ENCODE measurements around the gene FAM3B. TPM values are rescaled to one million over a fixed set of nuclear protein-coding genes. Genes with fewer than 3 reads are reported as not detected.
"Not testable (repeated sequence)": the region's sequence is repeated elsewhere in the genome, so short reads cannot be mapped to it uniquely, and the experiment has no call there.

The FAM3B gene
- total and polyA plus RNA-seq, 9 donors = 0.16 to 0.80 (median 0.30) TPM; not detected in 1

GRCh38 chr21:41349126-41349525 is 32.5 kb downstream of the FAM3B start:
- Histone ChIP-seq H3K27me3 (ENCODE audit: control insufficient read depth, insufficient read depth, low read length) (no peaks in the 10 kb centered on the region), H3K9me3 (replicated peaks; ENCODE audit: control insufficient read depth, low read depth, low read length) (no peaks in the 10 kb centered on the region)
- WGBS (ENCODE audit: insufficient coverage) = no CpG with 5 or more reads among the region's 7 CpGs

GRCh38 chr21:41349619-41350390 is 33.2 kb downstream of the FAM3B start:
- Histone ChIP-seq H3K4me1 (ENCODE audit: control insufficient read depth, insufficient read depth, low read length) (no peaks in the 10 kb centered on the region), H3K4me3 (ENCODE audit: low read length) (no peak overlapping the region), H3K27me3 (ENCODE audit: control insufficient read depth, insufficient read depth, low read length) (no peaks in the 10 kb centered on the region), H3K9me3 (replicated peaks; ENCODE audit: control insufficient read depth, low read depth, low read length) (no peaks in the 10 kb centered on the region), H3K36me3 (ENCODE audit: control insufficient read depth, insufficient read depth, low read length) (no peaks in the 10 kb centered on the region), H3K27ac (ENCODE audit: low read length) (no peak overlapping the region)
- peak; percentile 39 for DNase-seq
- 74% methylated on average over 13 of the region's 19 CpGs for WGBS (ENCODE audit: insufficient coverage)

More at GRCh38 chr21:41349126-41349525, 32.5 kb downstream of the FAM3B start:
- Histone ChIP-seq H3K4me1 (ENCODE audit: control insufficient read depth, insufficient read depth, low read length) (no peaks in the 10 kb centered on the region), H3K36me3 (ENCODE audit: control insufficient read depth, insufficient read depth, low read length) (no peaks in the 10 kb centered on the region), H3K27ac (ENCODE audit: low read length) (no peak overlapping the region), H3K4me3 (ENCODE audit: low read length) (no peak overlapping the region)
- no peak for DNase-seq

GRCh38 chr21:41350436-41351155 is 34.0 kb downstream of the FAM3B start:
- WGBS (ENCODE audit: insufficient coverage) = 85% methylated on average over 10 of the region's 16 CpGs
- no peak for DNase-seq
- no peaks in the 10 kb centered on the region for H3K9me3 ChIP-seq (replicated peaks; ENCODE audit: control insufficient read depth, low read depth, low read length)
- H3K27ac ChIP-seq (ENCODE audit: low read length) = no peak overlapping the region
- H3K27me3 ChIP-seq (ENCODE audit: control insufficient read depth, insufficient read depth, low read length) = no peaks in the 10 kb centered on the region
- H3K4me1 ChIP-seq (ENCODE audit: control insufficient read depth, insufficient read depth, low read length) = no peaks in the 10 kb centered on the region
- no peak overlapping the region for H3K4me3 ChIP-seq (ENCODE audit: low read length)
- no peaks in the 10 kb centered on the region for H3K36me3 ChIP-seq (ENCODE audit: control insufficient read depth, insufficient read depth, low read length)

GRCh38 chr21:41357546-41357945 is 40.9 kb downstream of the FAM3B start:
- no peak overlapping the region for H3K27ac ChIP-seq (ENCODE audit: low read length)
- no peaks in the 10 kb centered on the region for H3K27me3 ChIP-seq (ENCODE audit: control insufficient read depth, insufficient read depth, low read length)
- H3K4me1 ChIP-seq (ENCODE audit: control insufficient read depth, insufficient read depth, low read length) = peaks cover 20% of the 10 kb centered on the region
- H3K9me3 ChIP-seq (replicated peaks; ENCODE audit: control insufficient read depth, low read depth, low read length) = no peaks in the 10 kb centered on the region
- H3K4me3 ChIP-seq (ENCODE audit: low read length) = no peak overlapping the region
- DNase-seq = no peak
- WGBS (ENCODE audit: insufficient coverage) = no CpG with 5 or more reads among the region's 8 CpGs
- no peaks in the 10 kb centered on the region for H3K36me3 ChIP-seq (ENCODE audit: control insufficient read depth, insufficient read depth, low read length)

- Histone ChIP-seq H3K9me3 (replicated peaks; ENCODE audit: control insufficient read depth, low read depth, low read length) (no peaks in the 10 kb centered on the region), H3K4me1 (ENCODE audit: control insufficient read depth, insufficient read depth, low read length) (peaks cover 27% of the 10 kb centered on the region), H3K4me3 (ENCODE audit: low read length) (no peak overlapping the region), H3K36me3 (ENCODE audit: control insufficient read depth, insufficient read depth, low read length) (no peaks in the 10 kb centered on the region), H3K27ac (ENCODE audit: low read length) (no peak overlapping the region), H3K27me3 (ENCODE audit: control insufficient read depth, insufficient read depth, low read length) (no peaks in the 10 kb centered on the region)
- WGBS (ENCODE audit: insufficient coverage) = 69% methylated on average over 3 of the region's 9 CpGs
- no peak for DNase-seq
Measured at GRCh38 chr21:41358193-41359166, 41.9 kb downstream of the FAM3B start.

- peaks cover 31% of the 10 kb centered on the region for H3K4me1 ChIP-seq (ENCODE audit: control insufficient read depth, insufficient read depth, low read length)
- H3K9me3 ChIP-seq (replicated peaks; ENCODE audit: control insufficient read depth, low read depth, low read length) = no peaks in the 10 kb centered on the region
- H3K27ac ChIP-seq (ENCODE audit: low read length) = no peak overlapping the region
- no peak for DNase-seq
- no peaks in the 10 kb centered on the region for H3K36me3 ChIP-seq (ENCODE audit: control insufficient read depth, insufficient read depth, low read length)
- H3K4me3 ChIP-seq (ENCODE audit: low read length) = no peak overlapping the region
- WGBS (ENCODE audit: insufficient coverage) = 94% methylated on average over 7 of the region's 12 CpGs
- no peaks in the 10 kb centered on the region for H3K27me3 ChIP-seq (ENCODE audit: control insufficient read depth, insufficient read depth, low read length)
Measured at GRCh38 chr21:41359286-41359685, 42.7 kb downstream of the FAM3B start.

- H3K9me3 ChIP-seq (replicated peaks; ENCODE audit: control insufficient read depth, low read depth, low read length); H3K27ac ChIP-seq (ENCODE audit: low read length); H3K27me3 ChIP-seq (ENCODE audit: control insufficient read depth, insufficient read depth, low read length); H3K36me3 ChIP-seq (ENCODE audit: control insufficient read depth, insufficient read depth, low read length); DNase-seq; H3K4me3 ChIP-seq (ENCODE audit: low read length): not testable (repeated sequence)
- peaks cover 31% of the 10 kb centered on the region for H3K4me1 ChIP-seq (ENCODE audit: control insufficient read depth, insufficient read depth, low read length)
- 78% methylated on average over 2 of the region's 4 CpGs for WGBS (ENCODE audit: insufficient coverage)
Measured at GRCh38 chr21:41359754-41360071, 43.1 kb downstream of the FAM3B start.

GRCh38 chr21:41360072-41360821 is 43.6 kb downstream of the FAM3B start:
- H3K4me3 ChIP-seq (ENCODE audit: low read length) = no peak overlapping the region
- peak; percentile 76 for DNase-seq
- 47% methylated on average over 16 of the region's 22 CpGs for WGBS (ENCODE audit: insufficient coverage)
- H3K4me1 ChIP-seq (ENCODE audit: control insufficient read depth, insufficient read depth, low read length) = peaks cover 31% of the 10 kb centered on the region
- no peaks in the 10 kb centered on the region for H3K36me3 ChIP-seq (ENCODE audit: control insufficient read depth, insufficient read depth, low read length)
- no peaks in the 10 kb centered on the region for H3K27me3 ChIP-seq (ENCODE audit: control insufficient read depth, insufficient read depth, low read length)
- H3K27ac ChIP-seq (ENCODE audit: low read length) = peak overlapping the region; percentile 63
- no peaks in the 10 kb centered on the region for H3K9me3 ChIP-seq (replicated peaks; ENCODE audit: control insufficient read depth, low read depth, low read length)

- no peaks in the 10 kb centered on the region for H3K27me3 ChIP-seq (ENCODE audit: control insufficient read depth, insufficient read depth, low read length)
- no peak for DNase-seq
- H3K27ac ChIP-seq (ENCODE audit: low read length) = peak overlapping the region; percentile 69
- 84% methylated on average over 16 of the region's 16 CpGs for WGBS (ENCODE audit: insufficient coverage)
- no peak overlapping the region for H3K4me3 ChIP-seq (ENCODE audit: low read length)
- no peaks in the 10 kb centered on the region for H3K9me3 ChIP-seq (replicated peaks; ENCODE audit: control insufficient read depth, low read depth, low read length)
- H3K4me1 ChIP-seq (ENCODE audit: control insufficient read depth, insufficient read depth, low read length) = peaks cover 31% of the 10 kb centered on the region
- H3K36me3 ChIP-seq (ENCODE audit: control insufficient read depth, insufficient read depth, low read length) = no peaks in the 10 kb centered on the region
Measured at GRCh38 chr21:41361053-41361785, 44.6 kb downstream of the FAM3B start.
